H9 (cell line): ENCODE data around the gene TARBP1. TPM values are rescaled to one million over a fixed set of nuclear protein-coding genes. Genes with fewer than 3 reads are reported as not detected.
A peak's percentile ranks its signal among the peaks of the same experiment; 100 is the strongest.

Source experiments
- DNase-seq: peaks from one replicate; pipeline ENCODE4 v3.0.0-alpha.2; 2017
- H2AFZ ChIP-seq: one replicate; pipeline ENCODE4 v1.6.1; 2013; ENCODE audit warnings: mild to moderate bottlenecking, low read length, control low read depth, moderate library complexity
- H2AK5ac ChIP-seq: 2 replicates; pipeline ENCODE4 v1.6.1; 2013; ENCODE audit warnings: low read length, control low read depth, mixed read lengths; ENCODE audit not compliant: insufficient read length
- H2BK120ac ChIP-seq: one replicate; pipeline ENCODE4 v1.6.1; 2013; ENCODE audit warnings: low read depth, mild to moderate bottlenecking, low read length, control low read depth, inconsistent platforms; ENCODE audit not compliant: poor library complexity, severe bottlenecking
- H2BK12ac ChIP-seq: 2 replicates; pipeline ENCODE4 v1.6.1; 2013; ENCODE audit warnings: low read length, control low read depth, mixed read lengths, low read depth; ENCODE audit not compliant: insufficient read length
- H2BK15ac ChIP-seq: 2 replicates; pipeline ENCODE4 v1.6.1; 2013; ENCODE audit warnings: low read depth, low read length, control low read depth
- H2BK20ac ChIP-seq: one replicate; pipeline ENCODE4 v1.6.1; 2013; ENCODE audit warnings: low read depth, mild to moderate bottlenecking, low read length, control low read depth, inconsistent platforms; ENCODE audit not compliant: poor library complexity, severe bottlenecking
- H2BK5ac ChIP-seq: 2 replicates; pipeline ENCODE4 v1.6.1; 2013; ENCODE audit warnings: low read length, control low read depth, mixed read lengths; ENCODE audit not compliant: insufficient read length
- H3K14ac ChIP-seq: 2 replicates; pipeline ENCODE4 v1.6.1; 2013; ENCODE audit warnings: low read length, control low read depth; ENCODE audit not compliant: insufficient read depth
- H3K18ac ChIP-seq: 2 replicates; pipeline ENCODE4 v1.6.1; 2013; ENCODE audit warnings: low read depth, mild to moderate bottlenecking, mixed read lengths, low read length, control low read depth; ENCODE audit not compliant: insufficient read length
- H3K23ac ChIP-seq: 2 replicates; pipeline ENCODE4 v1.6.1; 2013; ENCODE audit warnings: low read length, control low read depth, mixed read lengths, low read depth; ENCODE audit not compliant: insufficient read length
- H3K23me2 ChIP-seq: 2 replicates; pipeline ENCODE4 v1.6.1; 2013; ENCODE audit warnings: low read depth, mild to moderate bottlenecking, mixed read lengths, low read length, control low read depth; ENCODE audit not compliant: insufficient read length, poor library complexity, severe bottlenecking
- H3K27ac ChIP-seq: 2 replicates; pipeline ENCODE4 v1.5.1; 2013; ENCODE audit warnings: low read length, control low read depth, mixed read lengths, low read depth; ENCODE audit not compliant: insufficient read length
- H3K27me3 ChIP-seq: 2 replicates; pipeline ENCODE4 v1.6.1; 2013; ENCODE audit warnings: low read length, control low read depth, inconsistent platforms; ENCODE audit not compliant: insufficient read depth
- H3K4ac ChIP-seq: 2 replicates; pipeline ENCODE4 v1.6.1; 2013; ENCODE audit warnings: low read depth, mild to moderate bottlenecking, control low read depth, inconsistent platforms, low read length, moderate library complexity
- H3K4me1 ChIP-seq: 2 replicates; pipeline ENCODE4 v1.6.1; 2013; ENCODE audit warnings: low read length, control low read depth, inconsistent platforms; ENCODE audit not compliant: insufficient read depth
- H3K4me2 ChIP-seq: 2 replicates; pipeline ENCODE4 v1.6.1; 2013; ENCODE audit warnings: low read length, control low read depth, mixed read lengths; ENCODE audit not compliant: insufficient read length, insufficient read depth
- H3K56ac ChIP-seq: 2 replicates; pipeline ENCODE4 v1.6.1; 2013; ENCODE audit warnings: low read depth, mild to moderate bottlenecking, mixed read lengths, low read length, control low read depth; ENCODE audit not compliant: insufficient read length
- H3K79me1 ChIP-seq: 2 replicates; pipeline ENCODE4 v1.6.1; 2013; ENCODE audit warnings: low read depth, mild to moderate bottlenecking, moderate library complexity, low read length, control low read depth, inconsistent platforms; ENCODE audit not compliant: insufficient read depth, poor library complexity, severe bottlenecking
- H3K79me2 ChIP-seq: 2 replicates; pipeline ENCODE4 v1.6.1; 2013; ENCODE audit warnings: low read length, control low read depth, inconsistent platforms; ENCODE audit not compliant: insufficient read depth
- H3K9ac ChIP-seq: 2 replicates; pipeline ENCODE4 v1.6.1; 2013; ENCODE audit warnings: low read length, control low read depth, mixed read lengths; ENCODE audit not compliant: insufficient read length; ENCODE audit errors: extremely low read depth
- H3K9me3 ChIP-seq: one replicate; pipeline ENCODE4 v1.6.1; 2013; ENCODE audit warnings: low read depth, low read length, inconsistent platforms; ENCODE audit not compliant: control insufficient read depth
- H3T11ph ChIP-seq: one replicate; pipeline ENCODE4 v1.6.1; 2013; ENCODE audit warnings: mild to moderate bottlenecking, low read length, control low read depth, inconsistent platforms
- H4K20me1 ChIP-seq: one replicate; pipeline ENCODE4 v1.6.1; 2013; ENCODE audit not compliant: control insufficient read depth, insufficient read length, insufficient read depth
- H4K5ac ChIP-seq: 2 replicates; pipeline ENCODE4 v1.6.1; 2013; ENCODE audit warnings: low read depth, mild to moderate bottlenecking, mixed read lengths, low read length, control low read depth; ENCODE audit not compliant: insufficient read length
- H4K8ac ChIP-seq: replicated peaks from 2 replicates; pipeline ENCODE4 v1.6.1; 2013; ENCODE audit warnings: low read length, control low read depth, mixed read lengths, low read depth; ENCODE audit not compliant: insufficient read length
- H4K91ac ChIP-seq: 2 replicates; pipeline ENCODE4 v1.6.1; 2013; ENCODE audit warnings: low read depth, mild to moderate bottlenecking, moderate library complexity, mixed read lengths, low read length, control low read depth; ENCODE audit not compliant: insufficient read length
- H3K27ac Mint-ChIP-seq, 3 experiments: 2 replicates in 2 of 3; 3 replicates in 1 of 3; pipeline ENCODE4 v1.8.0; 2020 to 2021; ENCODE audit warnings: mixed read lengths in 3 of 3, mild to moderate bottlenecking in 1 of 3, moderate library complexity in 1 of 3
- H3K27me3 Mint-ChIP-seq: 2 replicates; pipeline ENCODE4 v1.8.0; 2021; ENCODE audit warnings: low read depth, mild to moderate bottlenecking, moderate library complexity, mixed read lengths
- H3K36me3 Mint-ChIP-seq, 3 experiments: 2 replicates in 2 of 3; 3 replicates in 1 of 3; pipeline ENCODE4 v1.8.0; 2020 to 2021; ENCODE audit warnings: low read depth in 3 of 3, mixed read lengths in 3 of 3; ENCODE audit not compliant: insufficient read depth in 1 of 3
- H3K4me1 Mint-ChIP-seq, 2 experiments: 2 replicates each; pipeline ENCODE4 v1.8.0; 2020; ENCODE audit warnings: mixed read lengths in 2 of 2
- H3K4me3 Mint-ChIP-seq, 2 experiments: 2 replicates in 1 of 2; 3 replicates in 1 of 2; pipeline ENCODE4 v1.8.0; 2020 to 2021; ENCODE audit warnings: mild to moderate bottlenecking in 2 of 2, mixed read lengths in 2 of 2, moderate library complexity in 1 of 2
- H3K9me3 Mint-ChIP-seq, 2 experiments: 2 replicates in 1 of 2; 3 replicates in 1 of 2; pipeline ENCODE4 v1.8.0; 2020; ENCODE audit warnings: mild to moderate bottlenecking in 2 of 2, mixed read lengths in 2 of 2, moderate library complexity in 1 of 2
- CTCF ChIP-seq: fragments of 200-600 bp; sonication (generic); conservative IDR thresholded peaks from 3 replicates; pipeline ENCODE4 v1.8.0; 2021; ENCODE audit warnings: antibody characterized with exemption, mild to moderate bottlenecking
- WGBS: extraction: QIAGEN DNeasy Blood & Tissue Kit; methylation state at CpG from one replicate; pipeline ENCODE4 v1.1.7; 2013; ENCODE audit warnings: missing lambda C conversion rate, low lambda C conversion rate, mixed read lengths; ENCODE audit not compliant: insufficient read length; ENCODE audit errors: extremely low coverage; 5-methylcytosine and 5-hydroxymethylcytosine counted together
- total RNA-seq: library from RNA; stranded (reverse); gene quantifications from 2 replicates; pipeline ENCODE4 v1.2.1, GENCODE V29; 2021

Gene TARBP1
- total RNA-seq, 1 experiment from 2014 or later = 20.2 TPM

DNA sequence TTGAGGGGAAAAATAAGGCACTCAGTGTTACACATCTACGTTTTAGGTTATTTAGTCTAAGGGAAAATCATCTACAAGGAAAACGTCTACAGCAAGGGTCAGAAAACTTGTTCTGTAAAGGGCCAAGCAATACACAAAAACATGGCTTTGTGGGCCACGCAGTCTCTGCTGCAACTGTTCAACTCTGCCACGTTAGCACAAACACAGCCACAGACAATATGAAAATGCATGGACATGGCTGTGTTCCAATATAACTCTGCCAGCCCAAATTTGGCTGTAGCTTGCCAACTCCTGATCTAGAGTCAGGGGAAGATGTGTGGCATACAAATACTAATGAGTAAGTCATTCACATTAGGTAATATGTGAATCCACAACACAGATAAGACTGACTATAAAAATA is 65.0 kb downstream of the TARBP1 start:
- Mint-ChIP-seq H3K36me3 (peaks cover 3 to 33% (median 21%) of the 10 kb centered on the region in 3 experiments; a peak in 6 of 7 replicates), H3K4me3 (no peak overlapping the region), H3K4me1 (peaks cover 2 to 3% of the 10 kb centered on the region in 2 experiments; a peak in 2 of 4 replicates), H3K9me3 (no peaks in the 10 kb centered on the region), H3K27ac (peak overlapping the region in 1 of 3 experiments; percentile 10; a peak in 1 of 7 replicates), H3K27me3 (no peaks in the 10 kb centered on the region)
- Histone ChIP-seq H3K4ac (no peak overlapping the region), H3K23ac (no peak overlapping the region), H3T11ph (no peak overlapping the region), H4K20me1 (no peaks in the 10 kb centered on the region), H2BK5ac (no peak overlapping the region), H3K18ac (no peak overlapping the region), H3K23me2 (no peaks in the 10 kb centered on the region), H3K4me1 (no peaks in the 10 kb centered on the region), H2BK20ac (no peak overlapping the region), H2AK5ac (no peak overlapping the region), H4K8ac (no peak overlapping the region), H3K56ac (no peak overlapping the region), H3K9me3 (no peaks in the 10 kb centered on the region), H3K14ac (no peak overlapping the region; the same call in 1 of the 2 replicates), H2AFZ (no peak overlapping the region), H3K4me2 (no peak overlapping the region), H3K9ac (no peak overlapping the region), H3K27ac (no peak overlapping the region), H3K79me1 (no peaks in the 10 kb centered on the region), H2BK12ac (no peak overlapping the region), H4K5ac (no peak overlapping the region), H2BK15ac (no peak overlapping the region), H3K27me3 (no peaks in the 10 kb centered on the region), H3K79me2 (no peaks in the 10 kb centered on the region), H4K91ac (no peak overlapping the region), H2BK120ac (no peak overlapping the region)
- no peak for TF ChIP-seq CTCF
- DNase-seq = no peak
- WGBS = no CpG with 5 or more reads among the region's 4 CpGs
